HG03103 (cell line): ENCODE data around the gene AQP7.
"Not testable (repeated sequence)": the region's sequence is repeated elsewhere in the genome, so short reads cannot be mapped to it uniquely, and the experiment has no call there.

ENCODE experiments used
- ATAC-seq: cut with Tn5 transposase; IDR thresholded peaks from one replicate; pipeline ENCODE4 v1.9.1; 2021; ENCODE audit warnings: low read depth; ENCODE audit not compliant: unreplicated experiment

The AQP7 gene

GRCh38 chr9:33434317-33435105 is 32.1 kb upstream of the AQP7 start:
- no peak for ATAC-seq

DNA sequence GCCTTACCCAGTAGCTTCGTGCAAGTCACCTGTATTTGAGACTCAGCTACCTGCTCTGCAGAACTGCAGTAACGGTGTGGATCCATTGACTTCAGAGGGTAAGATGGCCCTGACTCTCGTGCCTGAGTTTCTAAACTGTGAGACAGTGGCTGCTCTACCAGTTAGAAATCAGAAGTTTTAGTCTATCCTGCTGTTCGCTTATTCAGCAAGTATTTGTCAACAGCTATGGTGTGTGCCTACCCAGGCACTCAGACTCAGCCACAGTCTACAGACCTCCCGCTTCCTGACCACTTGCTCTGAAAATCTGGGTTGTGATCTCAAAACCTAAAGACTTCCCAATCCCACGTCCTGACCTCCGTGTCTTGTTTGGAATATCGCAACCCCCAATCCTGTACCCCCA is 31.5 kb upstream of the AQP7 start:
- no peak for ATAC-seq

GRCh38 chr9:33431420-33431819 is 29.1 kb upstream of the AQP7 start:
- no peak for ATAC-seq

- no peak for ATAC-seq
These were observed 28.6 kb upstream of the AQP7 start for GRCh38 chr9:33430942-33431341.

GRCh38 chr9:33429256-33429985 is 27.1 kb upstream of the AQP7 start:
- ATAC-seq, result no peak

- no peak for ATAC-seq
These were observed 24.5 kb upstream of the AQP7 start for GRCh38 chr9:33426843-33427293.

- ATAC-seq, result no peak
These were observed 22.8 kb upstream of the AQP7 start for GRCh38 chr9:33425128-33425533.

DNA sequence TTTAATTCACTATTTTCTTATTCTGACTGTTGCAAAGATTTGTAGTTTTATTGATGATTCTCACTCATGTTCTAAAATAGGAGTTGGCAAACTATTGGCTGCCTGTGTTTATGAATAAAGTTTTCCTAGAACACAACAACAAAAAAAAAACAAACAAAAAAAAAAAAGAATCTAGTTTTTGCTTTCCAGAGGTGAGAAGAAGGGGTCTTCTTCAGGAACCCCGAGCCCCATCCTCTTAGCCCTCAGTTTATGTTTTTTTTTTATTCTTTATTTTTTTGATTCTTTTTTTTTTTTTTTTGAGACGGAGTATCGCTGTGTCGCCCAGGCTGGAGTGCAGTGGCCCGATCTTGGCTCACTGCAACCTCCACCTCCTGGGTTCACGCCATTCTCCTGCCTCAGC is 22.1 kb upstream of the AQP7 start:
- ATAC-seq, result not testable (repeated sequence)

DNA sequence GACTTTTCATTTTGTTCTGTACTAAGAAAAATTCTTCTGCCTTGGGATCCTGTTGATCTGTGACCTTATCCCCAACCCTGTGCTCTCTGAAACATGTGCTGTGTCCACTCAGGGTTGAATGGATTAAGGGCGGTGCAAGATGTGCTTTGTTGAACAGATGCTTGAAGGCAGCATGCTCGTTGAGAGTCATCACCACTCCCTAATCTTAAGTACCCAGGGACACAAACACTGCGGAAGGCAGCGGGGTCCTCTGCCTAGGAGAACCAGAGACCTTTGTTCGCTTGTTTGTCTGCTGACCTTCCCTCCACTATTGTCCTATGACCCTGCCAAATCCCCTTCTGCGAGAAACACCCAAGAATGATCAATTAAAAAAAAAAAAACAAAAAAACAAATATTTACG is 21.7 kb upstream of the AQP7 start:
- not testable (repeated sequence) for ATAC-seq

- ATAC-seq, result no peak
These were observed 17.4 kb upstream of the AQP7 start for GRCh38 chr9:33419708-33420303.

- ATAC-seq, result no peak
These were observed 15.7 kb upstream of the AQP7 start for GRCh38 chr9:33418090-33418489.

DNA sequence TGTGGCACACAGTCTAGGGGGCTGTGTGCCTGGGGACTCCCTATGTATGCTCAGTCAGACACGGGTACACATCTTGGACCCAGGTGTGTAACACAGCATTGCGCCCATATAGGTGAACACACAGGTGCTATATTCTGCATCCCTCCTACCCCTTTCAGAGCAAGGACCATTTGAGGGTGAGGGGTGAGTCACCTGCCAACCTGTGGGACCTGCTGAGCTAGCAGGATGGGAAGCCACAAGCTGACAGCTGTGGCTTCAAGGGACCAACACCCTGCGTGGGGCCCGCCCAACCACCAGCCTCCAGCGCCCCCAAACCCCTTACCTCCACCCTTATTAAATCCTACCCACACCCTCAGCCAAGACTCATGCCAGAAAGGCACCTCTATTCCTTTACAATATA is 14.6 kb upstream of the AQP7 start:
- no peak for ATAC-seq

GRCh38 chr9:33415501-33416038 is 13.2 kb upstream of the AQP7 start:
- no peak for ATAC-seq

- ATAC-seq, result no peak
These were observed 12.6 kb upstream of the AQP7 start for GRCh38 chr9:33414889-33415500.

DNA sequence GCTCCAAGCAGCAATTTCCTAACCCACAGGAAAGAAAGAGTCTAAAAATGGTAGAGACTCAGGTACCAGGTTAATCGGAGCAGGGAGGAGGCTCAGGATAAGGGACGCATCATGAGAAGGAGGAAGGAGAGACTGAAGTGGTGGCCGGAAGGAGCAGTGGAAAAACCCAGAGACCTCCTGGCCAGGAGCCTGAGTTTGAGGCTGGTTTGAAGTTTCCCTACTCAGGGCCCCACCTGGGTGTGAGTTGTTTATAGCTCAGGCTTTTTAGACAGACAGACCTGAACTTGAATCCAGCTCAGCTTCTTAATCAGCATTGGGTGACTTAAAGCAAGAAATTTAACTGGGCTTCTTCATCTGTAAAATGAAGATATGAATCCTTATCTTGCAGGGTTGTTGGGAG is 11.9 kb upstream of the AQP7 start:
- ATAC-seq, result no peak

- no peak for ATAC-seq
These were observed 5.7 kb upstream of the AQP7 start for GRCh38 chr9:33408087-33408486.

- ATAC-seq, result no peak
These were observed 4.7 kb upstream of the AQP7 start for GRCh38 chr9:33407061-33407460.

DNA sequence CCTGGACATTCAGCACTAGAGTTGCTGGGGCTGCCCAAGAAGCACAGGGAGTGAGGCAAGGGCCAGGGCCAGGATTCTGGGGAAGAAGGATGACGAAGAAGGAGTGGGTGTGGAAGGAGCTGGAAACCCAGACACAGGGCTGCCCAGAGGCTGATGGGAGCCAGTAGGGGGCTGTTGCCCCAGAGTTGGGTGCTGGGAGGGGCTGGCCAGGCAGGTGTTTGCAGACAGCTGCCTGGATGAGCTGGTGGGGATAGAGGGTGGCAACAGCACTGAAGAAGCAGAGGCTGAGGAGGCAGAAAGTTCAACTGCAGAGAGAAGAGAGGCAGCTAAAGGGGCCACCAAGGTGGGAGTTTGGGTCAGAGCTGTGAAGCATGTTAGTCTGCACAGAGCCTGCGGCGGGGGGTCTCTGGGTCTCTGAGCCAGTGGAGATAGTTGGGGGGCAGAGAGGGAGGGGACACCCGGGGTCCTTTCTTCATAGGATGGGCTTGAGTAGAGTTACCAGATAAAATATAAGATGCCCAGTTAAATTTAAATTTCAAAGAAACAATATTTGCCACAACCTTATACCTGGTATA is 2.5 kb upstream of the AQP7 start:
- ATAC-seq, result no peak

GRCh38 chr9:33403941-33404787 is 1.8 kb upstream of the AQP7 start:
- ATAC-seq, result no peak

DNA sequence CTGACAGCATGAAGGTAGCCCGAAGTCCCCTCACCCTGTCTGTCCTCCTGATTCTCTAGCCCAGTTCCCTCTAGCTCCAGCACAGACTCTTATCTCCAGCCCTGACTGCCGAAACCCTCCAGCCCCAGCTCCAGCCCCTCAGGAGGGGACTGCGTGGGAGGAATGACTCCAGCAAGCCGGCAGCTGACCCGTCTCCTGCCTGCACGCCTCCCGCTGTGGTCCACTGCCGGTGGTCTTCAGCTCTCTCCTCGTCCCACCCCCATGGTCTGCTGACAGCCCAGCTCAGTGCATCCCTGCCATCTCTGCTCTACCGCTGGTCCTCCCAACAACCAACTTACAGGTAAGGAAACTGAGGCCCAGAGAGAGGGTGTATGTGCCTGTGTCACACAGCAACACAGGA is 559 bp downstream of the AQP7 start:
- not testable (repeated sequence) for ATAC-seq
